ENCODE data around the gene IFIT3.

DNA sequence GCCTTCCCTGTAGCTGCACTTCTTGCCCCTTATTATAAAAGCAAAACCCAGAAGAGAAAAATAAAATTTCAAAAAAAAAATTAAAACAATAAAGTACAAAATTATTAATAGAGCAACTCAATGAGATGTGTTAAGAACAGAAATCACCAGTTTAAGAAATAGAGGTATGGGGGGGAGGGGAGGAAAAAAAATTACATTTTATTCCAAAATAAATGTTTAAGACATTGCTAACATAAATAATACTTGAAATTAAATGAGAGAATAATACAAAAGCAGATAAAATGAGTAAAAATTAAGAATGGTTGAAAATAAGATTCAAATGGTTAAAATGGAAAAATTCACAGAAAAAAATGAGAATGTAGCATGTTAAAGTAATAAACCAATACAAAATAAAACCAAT, 22.9 kb upstream of the IFIT3 start:
- TF ChIP-seq, protein P1, sequence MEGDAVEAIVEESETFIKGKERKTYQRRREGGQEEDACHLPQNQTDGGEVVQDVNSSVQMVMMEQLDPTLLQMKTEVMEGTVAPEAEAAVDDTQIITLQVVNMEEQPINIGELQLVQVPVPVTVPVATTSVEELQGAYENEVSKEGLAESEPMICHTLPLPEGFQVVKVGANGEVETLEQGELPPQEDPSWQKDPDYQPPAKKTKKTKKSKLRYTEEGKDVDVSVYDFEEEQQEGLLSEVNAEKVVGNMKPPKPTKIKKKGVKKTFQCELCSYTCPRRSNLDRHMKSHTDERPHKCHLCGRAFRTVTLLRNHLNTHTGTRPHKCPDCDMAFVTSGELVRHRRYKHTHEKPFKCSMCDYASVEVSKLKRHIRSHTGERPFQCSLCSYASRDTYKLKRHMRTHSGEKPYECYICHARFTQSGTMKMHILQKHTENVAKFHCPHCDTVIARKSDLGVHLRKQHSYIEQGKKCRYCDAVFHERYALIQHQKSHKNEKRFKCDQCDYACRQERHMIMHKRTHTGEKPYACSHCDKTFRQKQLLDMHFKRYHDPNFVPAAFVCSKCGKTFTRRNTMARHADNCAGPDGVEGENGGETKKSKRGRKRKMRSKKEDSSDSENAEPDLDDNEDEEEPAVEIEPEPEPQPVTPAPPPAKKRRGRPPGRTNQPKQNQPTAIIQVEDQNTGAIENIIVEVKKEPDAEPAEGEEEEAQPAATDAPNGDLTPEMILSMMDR (IDR thresholded peaks at IDR 0.05 in 8 of 11, conservative IDR thresholded peaks at IDR 0.05 in 3 of 11), result no peak
- TF ChIP-seq POLR2A (IDR thresholded peaks at IDR 0.05) (no peak), POLR2AphosphoS5 (IDR thresholded peaks at IDR 0.05) (no peak)
